ENCODE data around the gene RASGRF1. TPM values are rescaled to one million over a fixed set of nuclear protein-coding genes. Genes with fewer than 3 reads are reported as not detected.

Gene RASGRF1
- total and polyA plus RNA-seq, 2 experiments from 2014 or later: 0.05 to 0.24 TPM

- Histone ChIP-seq H3K4me3 (no peak overlapping the region), H3K27ac (ENCODE audit: low read depth) (no peak overlapping the region), H2AFZ (no peak overlapping the region), H3K4me1 (ENCODE audit: insufficient read depth) (peaks cover 22% of the 10 kb centered on the region), H3K79me2 (replicated peaks; ENCODE audit: insufficient read depth) (no peaks in the 10 kb centered on the region), H4K20me1 (replicated peaks; ENCODE audit: insufficient read depth) (no peaks in the 10 kb centered on the region), H3K27me3 (ENCODE audit: insufficient read depth) (no peaks in the 10 kb centered on the region), H3K36me3 (ENCODE audit: insufficient read depth) (no peaks in the 10 kb centered on the region), H3F3A (replicated peaks; ENCODE audit: low read depth) (no peaks in the 10 kb centered on the region), H3K4me2 (no peak overlapping the region), H3K9me2 (ENCODE audit: insufficient read depth) (no peaks in the 10 kb centered on the region; the same call in 1 of the 2 replicates)
- peaks cover 2% of the 10 kb centered on the region; the same call in 1 of the 3 replicates for H3K36me3 Mint-ChIP-seq (ENCODE audit: low read depth)
- TF ChIP-seq CREB1 (CRISPR knock-in tag; IDR thresholded peaks at IDR 0.05; ENCODE audit: low read depth): no peak
- no peak for TF ChIP-seq ZNF114 (CRISPR knock-in tag; IDR thresholded peaks at IDR 0.05)
- no peak for TF ChIP-seq NANOG (IDR thresholded peaks at IDR 0.05; ENCODE audit: borderline replicate concordance)
- no peak for TF ChIP-seq STAT1 (IDR thresholded peaks at IDR 0.05; ENCODE audit: unreplicated experiment)
- TF ChIP-seq ZNF331 (CRISPR knock-in tag; IDR thresholded peaks at IDR 0.05; ENCODE audit: low read depth): no peak
- no peak for TF ChIP-seq ETS1 (IDR thresholded peaks at IDR 0.05)
- no peak for TF ChIP-seq REST (IDR thresholded peaks at IDR 0.05; ENCODE audit: unreplicated experiment)
- no peak for TF ChIP-seq ZNF462 (CRISPR knock-in tag; IDR thresholded peaks at IDR 0.05)
- no peak for TF ChIP-seq JUNB (IDR thresholded peaks at IDR 0.05; ENCODE audit: unreplicated experiment)
- no peak for TF ChIP-seq EZH2 (IDR thresholded peaks at IDR 0.05; ENCODE audit: low read depth, unreplicated experiment)
- TF ChIP-seq CTCF (conservative IDR thresholded peaks at IDR 0.05; ENCODE audit: low read depth in 2 of 2): no peak
- no peak for TF ChIP-seq EZH2phosphoT487 (IDR thresholded peaks at IDR 0.05; ENCODE audit: unreplicated experiment)
- TF ChIP-seq POLR2AphosphoS5 (IDR thresholded peaks at IDR 0.05; ENCODE audit: low read depth): no peak
- no peaks in the 10 kb centered on the region for H3K9me3 Mint-ChIP-seq
- no peak overlapping the region for H3K27ac Mint-ChIP-seq
- DNase-seq (ENCODE audit: low spot score) (no peak), ATAC-seq (no peak)
- H3K4me3 Mint-ChIP-seq: no peak overlapping the region
- H3K4me1 Mint-ChIP-seq: peaks cover 20% of the 10 kb centered on the region
- no peaks in the 10 kb centered on the region for H3K27me3 Mint-ChIP-seq (ENCODE audit: insufficient read depth, low read depth, poor library complexity)
Measured at GRCh38 chr15:79132770-79133169, 42.2 kb upstream of the RASGRF1 start.

Data from GM23338 (cell line).